Left hindlimb (tissue), 1 donor: Measurements from ENCODE around the gene SHLD2.
"Not testable (repeated sequence)": the region's sequence is repeated elsewhere in the genome, so short reads cannot be mapped to it uniquely, and the experiment has no call there.

ENCODE experiments used
- DNase-seq: peaks from one replicate; pipeline ENCODE4 v3.0.0-alpha.2; 2018

SHLD2 gene

GRCh38 chr10:87222789-87223188 lies 127.8 kb downstream of the SHLD2 start:
- not testable (repeated sequence) for DNase-seq

- DNase-seq, result not testable (repeated sequence)
These were observed 130.1 kb downstream of the SHLD2 start, which contains the start of gene NUTM2A for GRCh38 chr10:87225148-87225547. Gene NUTM2A (plus strand): TSS chr10:87225448. CDS start chr10:87225831, 383 bp downstream.

- DNase-seq, result not testable (repeated sequence)
These were observed 133.2 kb downstream of the SHLD2 start for GRCh38 chr10:87228247-87228646.

- peak; percentile 14 for DNase-seq
These were observed 134.2 kb downstream of the SHLD2 start for GRCh38 chr10:87229211-87229610.

- DNase-seq, result not testable (repeated sequence)
These were observed 139.8 kb downstream of the SHLD2 start for GRCh38 chr10:87234854-87235253.

- DNase-seq, result not testable (repeated sequence)
These were observed 142.2 kb downstream of the SHLD2 start for GRCh38 chr10:87237244-87237643.

- not testable (repeated sequence) for DNase-seq
These were observed 144.4 kb downstream of the SHLD2 start for GRCh38 chr10:87239346-87239808.
